DMS53 treated with DMSO at 0.1 percent for 48 hours (cell line): ENCODE data around the gene SELENOO.
"Not testable (repeated sequence)": the region's sequence is repeated elsewhere in the genome, so short reads cannot be mapped to it uniquely, and the experiment has no call there.

Experiments
- DNase-seq: peaks from one replicate; lab custom pipeline; 2025; ENCODE audit not compliant: unreplicated experiment; lab: John Stamatoyannopoulos, UW

Gene SELENOO

GRCh38 chr22:50200461-50201190, at the start of gene SELENOO:
Gene SELENOO, plus strand, starts transcription at chr22:50201011. Its CDS starts 26 bp downstream, at chr22:50201037.
- peak; percentile 41 for DNase-seq

GRCh38 chr22:50151571-50152537, 49.0 kb upstream of the SELENOO start:
- no peak for DNase-seq

GRCh38 chr22:50153056-50153755, 47.6 kb upstream of the SELENOO start:
- no peak for DNase-seq

GRCh38 chr22:50153756-50154140, 47.1 kb upstream of the SELENOO start:
- no peak for DNase-seq

- DNase-seq, result no peak
These were observed 43.0 kb upstream of the SELENOO start for GRCh38 chr22:50157709-50158375.

- no peak for DNase-seq
These were observed 39.9 kb upstream of the SELENOO start for GRCh38 chr22:50160947-50161346.

GRCh38 chr22:50161508-50162390, 39.1 kb upstream of the SELENOO start:
- DNase-seq, result no peak

- no peak for DNase-seq
These were observed 38.3 kb upstream of the SELENOO start for GRCh38 chr22:50162391-50162956.

GRCh38 chr22:50165436-50166123, 35.2 kb upstream of the SELENOO start:
- DNase-seq, result no peak

GRCh38 chr22:50167689-50168489, 32.9 kb upstream of the SELENOO start:
- no peak for DNase-seq

GRCh38 chr22:50168490-50169180, 32.2 kb upstream of the SELENOO start:
- DNase-seq, result not testable (repeated sequence)

- DNase-seq, result no peak
These were observed 31.5 kb upstream of the SELENOO start for GRCh38 chr22:50169181-50169759.

- DNase-seq, result no peak
These were observed 31.0 kb upstream of the SELENOO start for GRCh38 chr22:50169774-50170341.

GRCh38 chr22:50170453-50171318, 30.1 kb upstream of the SELENOO start, which contains the start of gene PANX2:
Gene PANX2, plus strand, starts transcription at chr22:50170731. Its CDS starts 0 bp downstream, at chr22:50170731.
- no peak for DNase-seq

GRCh38 chr22:50171319-50171964, 29.4 kb upstream of the SELENOO start:
- no peak for DNase-seq
